HG02943 (cell line): ENCODE results near the gene DPM3.
"Not testable (repeated sequence)": the region's sequence is repeated elsewhere in the genome, so short reads cannot be mapped to it uniquely, and the experiment has no call there.

Experiments
- ATAC-seq: cut with Tn5 transposase; IDR thresholded peaks from one replicate; pipeline ENCODE4 v1.9.1; 2021; ENCODE audit warnings: mild to moderate bottlenecking, low read depth, moderate library complexity; ENCODE audit not compliant: unreplicated experiment

The DPM3 gene

GRCh38 chr1:155175927-155176371 is 35.6 kb upstream of the DPM3 start:
- no peak for ATAC-seq

GRCh38 chr1:155175281-155175926 is 35.1 kb upstream of the DPM3 start:
- ATAC-seq: no peak

- ATAC-seq: no peak
These were observed 34.3 kb upstream of the DPM3 start for GRCh38 chr1:155174324-155175280.

GRCh38 chr1:155173478-155174323 is 33.4 kb upstream of the DPM3 start, which contains the start of gene TRIM46:
Gene TRIM46 (plus strand): TSS chr1:155173849. CDS start chr1:155173967, 118 bp downstream.
- no peak for ATAC-seq

GRCh38 chr1:155172732-155173477 is 32.6 kb upstream of the DPM3 start, which contains the start of gene KRTCAP2:
Gene KRTCAP2 (minus strand): TSS chr1:155173304. CDS start chr1:155173224, 80 bp downstream.
- ATAC-seq: peak; percentile 78

GRCh38 chr1:155171836-155172731 is 31.8 kb upstream of the DPM3 start:
- ATAC-seq: peak; percentile 14

GRCh38 chr1:155170806-155171205 is 30.5 kb upstream of the DPM3 start:
- no peak for ATAC-seq

GRCh38 chr1:155170101-155170785 is 29.9 kb upstream of the DPM3 start:
- no peak for ATAC-seq

- no peak for ATAC-seq
These were observed 29.2 kb upstream of the DPM3 start for GRCh38 chr1:155169541-155169940.

GRCh38 chr1:155168456-155169210 is 28.3 kb upstream of the DPM3 start:
- ATAC-seq: no peak

GRCh38 chr1:155168105-155168445 is 27.7 kb upstream of the DPM3 start:
- ATAC-seq: not testable (repeated sequence)

- no peak for ATAC-seq
These were observed 27.1 kb upstream of the DPM3 start for GRCh38 chr1:155167166-155168104.

GRCh38 chr1:155166471-155167165 is 26.3 kb upstream of the DPM3 start:
- no peak for ATAC-seq

GRCh38 chr1:155166051-155166470 is 25.7 kb upstream of the DPM3 start:
- no peak for ATAC-seq

GRCh38 chr1:155164625-155165024 is 24.3 kb upstream of the DPM3 start:
- not testable (repeated sequence) for ATAC-seq

GRCh38 chr1:155163785-155164184 is 23.5 kb upstream of the DPM3 start:
- not testable (repeated sequence) for ATAC-seq
